ENCODE results near the gene TMEM232.
"Not testable (repeated sequence)": the region's sequence is repeated elsewhere in the genome, so short reads cannot be mapped to it uniquely, and the experiment has no call there.

TMEM232 gene

GRCh38 chr5:110705349-110705748, 21.1 kb downstream of the TMEM232 start:
- no peak for DNase-seq

- DNase-seq = no peak
These were observed 23.0 kb downstream of the TMEM232 start for GRCh38 chr5:110703481-110703880.

GRCh38 chr5:110702704-110703103, 23.8 kb downstream of the TMEM232 start:
- no peak for DNase-seq

GRCh38 chr5:110702300-110702699, 24.2 kb downstream of the TMEM232 start:
- DNase-seq = no peak

- DNase-seq = not testable (repeated sequence)
These were observed 33.8 kb downstream of the TMEM232 start for GRCh38 chr5:110692669-110693068.

GRCh38 chr5:110690587-110690986, 35.9 kb downstream of the TMEM232 start:
- not testable (repeated sequence) for DNase-seq

GRCh38 chr5:110687485-110687884, 39.0 kb downstream of the TMEM232 start:
- DNase-seq = no peak

GRCh38 chr5:110686270-110686669, 40.2 kb downstream of the TMEM232 start:
- DNase-seq = no peak

- DNase-seq = no peak
These were observed 44.5 kb downstream of the TMEM232 start for GRCh38 chr5:110681953-110682352.

- no peak for DNase-seq
These were observed 45.4 kb downstream of the TMEM232 start for GRCh38 chr5:110681109-110681508.

- DNase-seq = not testable (repeated sequence)
These were observed 49.9 kb downstream of the TMEM232 start for GRCh38 chr5:110676554-110676953.

- DNase-seq = no peak
These were observed 61.2 kb downstream of the TMEM232 start for GRCh38 chr5:110665184-110665726.

- DNase-seq = no peak
These were observed 62.9 kb downstream of the TMEM232 start for GRCh38 chr5:110663525-110663924.

GRCh38 chr5:110658006-110658405, 68.5 kb downstream of the TMEM232 start:
- DNase-seq = no peak

- no peak for DNase-seq
These were observed 73.1 kb downstream of the TMEM232 start for GRCh38 chr5:110653231-110653970.

GRCh38 chr5:110651507-110651906, 75.0 kb downstream of the TMEM232 start:
- DNase-seq = no peak

GRCh38 chr5:110644357-110644756, 82.1 kb downstream of the TMEM232 start:
- DNase-seq = no peak

GRCh38 chr5:110638970-110639902, 87.2 kb downstream of the TMEM232 start:
- no peak for DNase-seq

- no peak for DNase-seq
These were observed 92.0 kb downstream of the TMEM232 start for GRCh38 chr5:110634475-110634874.

GRCh38 chr5:110631236-110631635, 95.2 kb downstream of the TMEM232 start:
- DNase-seq = no peak

GRCh38 chr5:110630350-110630749, 96.1 kb downstream of the TMEM232 start:
- no peak for DNase-seq

GRCh38 chr5:110625376-110625999, 101.0 kb downstream of the TMEM232 start:
- no peak for DNase-seq

- DNase-seq = no peak
These were observed 102.6 kb downstream of the TMEM232 start for GRCh38 chr5:110623874-110624273.
